GM19438 (cell line): Measurements from ENCODE around the gene SLC35F3.
"Not testable (repeated sequence)": the region's sequence is repeated elsewhere in the genome, so short reads cannot be mapped to it uniquely, and the experiment has no call there.

ENCODE experiments used
- ATAC-seq: cut with Tn5 transposase; IDR thresholded peaks from one replicate; pipeline ENCODE4 v1.9.1; 2021; ENCODE audit warnings: low read depth; ENCODE audit not compliant: unreplicated experiment

Gene SLC35F3

DNA sequence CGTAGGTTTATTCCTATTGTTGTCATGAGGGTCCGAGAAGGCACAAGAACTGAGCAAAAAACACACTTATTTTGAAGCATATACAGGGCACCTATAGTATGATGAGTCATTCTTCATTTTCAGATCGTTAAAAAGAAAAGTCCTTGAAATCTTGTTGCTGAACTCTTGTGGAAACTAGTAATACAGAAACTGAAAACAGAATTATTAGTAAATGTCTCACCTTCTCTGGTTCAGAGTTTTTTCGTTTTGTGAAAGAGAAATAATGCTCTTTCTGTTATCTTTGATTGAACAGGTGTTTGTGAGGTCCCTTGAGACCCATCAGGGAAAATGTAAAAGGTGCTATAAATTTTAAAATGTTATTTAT lies 366.7 kb downstream of the SLC35F3 start:
- peak; percentile 95 for ATAC-seq

DNA sequence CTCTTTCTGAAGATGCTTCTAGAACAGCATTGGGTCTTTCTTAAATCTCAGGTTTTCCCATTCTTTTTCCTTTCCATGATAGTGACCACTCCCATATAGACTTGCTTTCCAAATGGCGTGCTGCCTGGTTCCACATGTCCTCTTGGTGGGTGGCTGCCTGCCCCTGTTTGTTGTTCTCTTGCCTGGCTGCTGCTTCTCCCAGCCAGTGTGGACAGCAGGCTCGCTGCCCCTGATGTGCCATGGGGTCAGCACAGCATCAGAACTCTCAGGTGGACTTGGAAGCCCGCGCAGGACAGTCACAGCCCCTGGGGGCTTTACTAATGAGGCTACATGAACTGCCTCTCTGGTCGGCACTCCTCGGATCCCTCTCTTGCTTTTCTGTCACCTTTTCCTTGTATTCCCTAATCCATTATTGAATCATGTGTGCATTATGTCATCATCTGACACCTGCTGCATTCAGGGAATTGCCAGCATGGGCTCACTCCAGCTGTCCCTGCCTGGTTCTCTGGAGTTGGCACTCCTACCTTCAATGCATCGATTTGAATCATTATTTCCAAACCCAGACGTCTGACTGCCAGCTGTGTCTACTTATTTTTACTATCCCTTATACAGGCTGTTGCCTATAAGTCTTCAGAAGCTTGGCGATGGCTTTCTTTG lies 368.3 kb downstream of the SLC35F3 start:
- no peak for ATAC-seq

DNA sequence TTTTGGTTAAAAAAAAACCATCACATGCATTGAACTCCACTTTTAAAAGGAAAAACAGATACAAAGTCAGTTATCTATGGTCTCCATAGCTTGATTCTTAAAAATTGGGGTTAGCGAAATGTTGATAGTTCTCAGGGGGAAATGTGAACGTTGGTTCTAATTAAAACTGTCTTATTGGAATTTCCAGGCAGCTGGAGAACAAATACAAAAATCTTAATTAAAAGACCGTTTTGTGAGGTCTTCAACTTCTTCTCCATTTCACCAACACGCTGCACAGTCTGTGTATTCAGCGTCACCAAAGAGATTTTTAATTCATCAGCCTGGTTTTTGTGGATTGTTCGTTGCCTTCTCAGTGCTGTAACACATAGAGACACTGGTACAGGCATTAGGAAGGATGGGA lies 369.5 kb downstream of the SLC35F3 start:
- ATAC-seq: no peak

DNA sequence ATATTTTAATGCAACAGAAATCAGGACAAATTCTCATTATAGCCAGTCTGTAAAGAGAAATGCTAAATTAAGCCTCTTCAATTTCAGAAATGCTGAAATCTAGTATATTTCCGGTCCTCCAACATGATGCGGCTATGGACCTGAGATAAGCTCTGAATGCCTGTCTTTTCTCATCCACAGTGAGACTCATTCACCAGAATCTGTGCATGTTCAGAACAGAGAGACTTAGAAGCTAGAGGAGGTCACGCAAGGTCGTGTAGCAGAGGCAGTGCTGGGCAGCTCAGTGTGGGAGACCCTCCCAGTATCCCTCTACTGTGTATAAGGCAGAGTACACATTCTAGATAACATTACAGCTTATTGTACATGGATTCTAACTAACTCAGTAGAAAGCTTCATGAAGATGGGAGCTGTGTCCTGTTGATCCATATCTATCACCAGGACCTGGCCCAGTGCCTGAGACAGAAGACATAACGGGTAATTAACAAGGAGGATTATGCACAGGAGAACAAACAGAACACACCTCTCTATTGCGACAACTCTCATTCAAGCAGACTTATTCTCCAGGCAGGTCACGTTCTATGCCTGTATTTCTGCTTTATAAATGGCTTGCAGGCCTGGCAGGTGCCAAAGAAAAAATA lies 371.8 kb downstream of the SLC35F3 start:
- ATAC-seq: no peak

DNA sequence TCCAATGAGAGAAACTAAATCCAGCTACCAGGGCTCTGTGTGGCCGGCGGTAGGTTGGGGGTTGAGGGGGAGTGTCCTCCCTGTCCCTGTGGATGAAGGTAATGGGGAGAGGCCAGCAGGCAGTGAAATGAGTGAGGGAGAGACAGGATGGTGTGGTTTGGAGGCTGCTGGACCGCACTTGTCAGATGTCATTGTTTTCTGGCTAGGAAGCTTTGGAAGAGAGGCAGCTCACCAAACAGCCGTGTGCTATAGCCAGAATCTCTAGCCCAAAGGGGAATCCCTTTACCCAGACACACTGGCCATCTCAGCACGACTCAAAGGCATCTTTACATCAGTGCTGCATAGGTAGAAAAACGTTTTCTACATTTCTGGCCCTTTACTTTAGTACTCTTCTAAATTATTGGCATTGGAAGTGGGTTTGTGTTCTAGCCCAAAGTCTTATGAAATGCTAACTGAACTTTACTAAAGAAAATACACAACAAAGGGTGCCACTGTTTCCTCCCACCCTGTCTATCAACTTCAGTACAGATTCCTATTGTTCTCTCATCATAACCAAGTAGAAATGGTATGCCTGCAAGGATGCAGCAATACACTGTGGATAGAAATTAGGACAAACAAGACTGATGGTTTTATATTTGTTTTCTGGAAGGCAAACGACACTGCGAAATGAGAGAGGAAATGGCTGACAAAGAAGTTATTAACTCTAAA lies 372.8 kb downstream of the SLC35F3 start:
- no peak for ATAC-seq

DNA sequence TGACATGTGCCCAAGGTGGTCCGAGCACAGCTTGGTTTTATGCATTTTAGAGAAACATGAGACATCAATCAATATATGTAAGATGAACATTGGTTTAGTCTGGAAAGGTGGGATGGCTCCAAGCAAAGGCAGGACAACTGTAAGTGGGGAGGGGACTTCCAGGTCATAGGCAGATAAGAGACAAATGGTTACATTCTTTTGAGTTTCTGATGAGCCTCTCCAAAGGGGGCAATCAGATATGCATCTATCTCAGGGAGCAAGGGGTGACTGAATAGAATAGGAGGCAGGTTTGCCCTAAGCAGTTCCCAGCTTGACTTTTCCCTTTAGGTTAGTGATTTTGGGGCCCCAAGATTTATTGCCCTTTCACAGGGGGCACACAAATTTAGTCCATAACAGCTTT lies 374.5 kb downstream of the SLC35F3 start:
- no peak for ATAC-seq

DNA sequence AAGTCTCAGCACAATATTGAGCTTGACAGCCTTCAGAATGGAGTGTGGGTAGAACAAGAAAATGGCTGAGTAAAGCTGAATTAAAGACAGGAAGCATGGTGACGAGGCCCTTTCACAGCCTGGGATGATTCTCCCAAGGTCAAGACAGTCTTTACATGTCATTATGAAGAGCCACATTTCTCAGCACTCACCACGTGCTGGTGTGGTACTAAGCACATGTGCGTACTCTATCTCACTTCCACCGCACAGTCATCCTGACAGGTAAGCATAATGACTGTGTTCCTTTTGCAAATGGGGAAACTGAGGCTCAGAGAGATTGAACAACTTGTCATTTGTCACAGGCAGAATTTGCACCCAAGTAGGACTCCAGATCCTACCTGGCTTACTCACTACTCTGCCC lies 376.0 kb downstream of the SLC35F3 start:
- no peak for ATAC-seq

DNA sequence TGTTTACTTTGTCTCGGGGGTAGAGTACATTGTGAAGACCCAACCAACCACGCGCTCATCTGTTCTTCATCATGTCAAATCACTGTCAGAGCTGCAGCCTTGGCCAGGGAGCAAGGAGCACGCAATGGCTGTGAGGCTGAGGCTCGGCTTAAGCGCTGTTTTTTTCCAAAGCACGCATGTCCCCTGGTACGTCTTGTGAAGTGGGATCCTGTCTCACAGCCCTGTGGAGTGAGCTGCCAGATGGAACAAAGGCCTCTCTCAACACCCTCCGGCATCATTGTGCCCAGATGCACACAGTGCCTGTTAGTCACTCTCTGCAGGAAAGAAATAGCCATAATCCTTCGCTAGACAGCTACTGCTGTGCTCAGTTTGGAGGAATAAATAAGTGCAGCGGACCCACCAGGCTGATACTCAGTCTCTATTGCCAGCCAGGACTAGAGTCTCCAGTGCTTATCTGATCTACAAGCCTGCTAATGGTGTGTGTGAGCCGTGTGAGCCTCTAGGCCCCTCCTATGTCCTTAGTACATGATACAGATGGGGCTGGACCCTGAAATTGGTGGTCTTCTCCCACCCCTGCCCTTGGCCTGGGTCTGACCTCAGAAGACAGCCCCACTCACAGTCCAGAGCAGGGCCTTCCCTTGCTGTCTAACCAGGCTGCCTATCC lies 377.5 kb downstream of the SLC35F3 start:
- ATAC-seq: no peak

DNA sequence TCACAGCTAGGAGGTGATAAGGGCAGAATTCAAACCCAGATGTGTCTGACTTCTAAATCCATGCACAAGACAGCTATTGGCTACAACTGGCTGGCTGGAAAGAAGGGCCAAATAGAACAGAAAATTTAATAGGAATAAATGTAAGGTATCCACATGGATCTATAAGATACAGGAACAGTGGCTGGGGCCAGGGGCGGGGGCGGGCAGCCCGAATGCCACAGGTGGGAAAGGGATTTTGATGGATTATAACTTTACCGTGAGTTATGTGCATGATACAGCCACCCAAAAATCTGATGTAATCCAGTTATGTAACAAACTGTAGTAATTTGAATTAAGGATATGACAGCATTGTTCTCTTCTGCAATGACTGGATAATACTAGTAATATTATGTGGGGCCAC lies 381.7 kb downstream of the SLC35F3 start:
- ATAC-seq: no peak

DNA sequence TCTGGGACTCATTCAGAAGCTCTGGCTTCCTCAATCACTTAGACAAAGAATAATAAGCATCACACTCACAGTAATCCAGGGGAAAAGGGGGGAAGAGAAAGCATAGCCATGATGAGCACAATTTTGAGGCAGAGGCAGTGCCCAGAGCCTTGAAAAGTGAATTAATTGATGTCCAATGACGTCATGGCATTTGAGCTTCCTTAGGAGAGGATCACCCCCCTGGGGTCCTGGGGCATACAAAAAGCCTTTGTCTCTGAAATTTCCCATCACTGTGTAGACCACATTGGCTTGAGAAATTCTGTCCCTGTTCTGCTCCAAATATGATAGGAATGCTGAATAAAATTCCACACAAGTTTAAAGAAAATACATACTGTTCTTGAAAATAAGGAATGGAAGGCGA lies 384.5 kb downstream of the SLC35F3 start:
- no peak for ATAC-seq

DNA sequence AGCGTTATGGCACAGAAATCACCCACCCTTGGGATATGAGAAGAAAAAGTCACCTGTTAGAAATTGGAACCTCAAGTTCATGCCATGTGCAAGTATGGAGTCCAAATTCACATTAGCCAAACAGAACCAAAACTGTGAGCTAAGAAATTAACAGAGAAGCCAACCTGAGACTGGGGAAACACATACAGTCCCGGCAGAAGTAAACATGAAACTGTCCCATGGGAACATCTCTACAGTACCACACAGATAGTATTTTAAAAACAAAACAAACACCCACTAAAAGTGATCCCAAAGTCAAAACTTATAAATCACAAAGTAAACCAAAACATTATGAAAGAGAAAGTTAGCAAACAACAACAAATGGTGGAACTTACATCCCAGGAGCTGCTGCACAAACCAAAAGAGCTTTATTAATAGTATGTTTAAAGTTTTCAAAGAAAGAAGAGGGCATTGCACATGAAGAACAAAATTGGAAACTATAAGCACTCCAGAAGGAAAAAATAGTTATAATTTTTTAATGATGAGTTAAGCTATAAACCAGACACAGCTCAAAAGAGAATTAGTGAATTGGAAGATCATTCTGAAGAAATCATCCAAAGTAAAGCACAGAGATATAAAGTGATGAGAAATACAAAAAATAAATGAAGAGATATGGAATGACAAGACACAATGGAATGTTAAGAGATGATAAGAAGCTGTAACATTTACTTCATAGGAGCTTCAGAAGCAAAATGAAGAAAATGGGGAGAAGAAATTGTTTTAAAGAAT lies 385.2 kb downstream of the SLC35F3 start:
- ATAC-seq: no peak

DNA sequence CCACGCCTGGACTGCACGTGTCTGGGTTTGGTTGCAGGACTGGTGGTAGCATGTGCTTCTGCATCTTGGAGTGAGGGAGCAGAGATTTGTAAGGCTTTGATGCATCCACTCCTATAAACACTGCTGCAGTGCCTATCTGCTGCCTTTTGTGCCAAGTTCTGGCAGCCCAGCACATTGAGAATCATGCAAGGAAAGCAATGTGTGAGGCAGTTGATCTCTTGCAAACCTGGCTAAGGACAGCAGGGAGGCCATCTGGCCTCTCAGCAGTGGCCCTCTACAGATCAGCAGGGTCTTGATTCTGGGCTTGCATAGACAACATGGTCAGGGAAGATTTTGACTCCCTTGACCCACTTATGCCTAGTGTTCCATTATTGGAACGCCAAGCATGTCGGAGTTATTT lies 387.5 kb downstream of the SLC35F3 start:
- ATAC-seq: no peak

DNA sequence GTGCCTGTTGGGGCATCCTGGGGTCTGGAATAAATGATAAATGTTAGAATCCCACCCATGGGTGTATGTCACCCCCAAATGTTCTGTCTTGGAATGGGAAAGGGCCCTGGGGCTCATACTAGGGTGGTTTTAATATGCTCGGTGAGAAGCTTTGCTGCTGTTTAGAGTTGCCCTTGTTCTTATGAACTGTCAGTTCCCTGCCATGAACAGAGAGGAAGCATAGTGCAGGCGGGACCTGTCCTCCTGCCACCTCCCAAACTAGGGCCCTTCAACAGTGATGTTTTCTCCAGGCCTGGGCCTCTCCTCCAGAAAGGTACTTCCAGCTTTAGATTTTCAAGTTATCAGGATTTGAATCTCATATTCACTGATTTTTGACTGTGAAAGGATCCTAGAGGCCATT lies 388.1 kb downstream of the SLC35F3 start:
- no peak for ATAC-seq

DNA sequence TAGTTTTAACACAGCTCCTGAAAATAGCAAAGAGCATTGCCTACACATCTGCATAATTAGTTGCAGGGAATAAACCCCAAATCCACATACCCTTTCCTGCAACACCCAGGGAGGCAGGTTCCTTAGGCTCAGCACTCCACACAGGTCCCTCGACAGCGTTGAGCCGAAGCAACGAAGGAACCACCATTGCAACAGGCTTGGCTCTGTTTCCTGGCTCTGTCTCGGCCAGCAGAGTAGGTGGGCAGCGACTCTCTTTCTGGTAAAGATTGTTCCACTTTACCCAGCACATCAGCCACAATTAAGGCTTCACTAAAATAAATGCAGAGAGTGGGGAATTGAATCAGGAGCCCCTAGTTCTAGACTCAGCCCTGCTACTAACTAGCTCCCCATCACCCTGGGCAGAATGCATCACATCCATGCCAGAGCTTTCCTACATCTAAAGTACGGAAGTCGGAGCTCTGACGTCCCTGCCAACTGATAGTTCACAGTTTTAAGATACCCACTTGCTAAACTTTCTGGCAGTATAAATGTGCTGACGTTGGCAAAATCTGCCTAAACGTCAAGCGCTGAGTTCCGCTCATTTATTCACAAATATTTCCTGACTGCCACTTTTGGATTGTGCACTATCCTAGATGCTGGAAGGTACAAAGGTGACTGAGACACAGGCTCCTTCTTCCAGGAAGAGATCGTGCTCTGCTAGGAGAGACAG lies 389.8 kb downstream of the SLC35F3 start:
- no peak for ATAC-seq

DNA sequence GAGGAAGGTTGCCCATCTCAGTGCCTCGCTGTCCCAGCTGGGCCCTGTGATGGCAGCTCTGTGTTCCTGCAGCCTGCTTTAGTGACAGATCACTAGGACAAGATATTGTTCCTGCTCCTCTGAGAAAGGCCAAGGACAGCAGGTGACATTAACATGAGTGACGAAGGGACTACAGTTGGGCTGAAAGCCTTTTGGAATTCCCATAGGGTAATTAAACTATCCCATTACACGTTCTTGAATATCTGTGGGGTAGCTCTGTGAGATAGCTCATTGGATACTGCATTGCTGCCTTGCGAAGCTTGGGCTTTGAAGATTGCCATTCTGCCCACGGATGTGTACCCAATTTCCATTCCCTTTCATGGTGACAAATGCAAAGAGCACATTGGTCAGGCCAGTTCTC lies 390.6 kb downstream of the SLC35F3 start:
- no peak for ATAC-seq

DNA sequence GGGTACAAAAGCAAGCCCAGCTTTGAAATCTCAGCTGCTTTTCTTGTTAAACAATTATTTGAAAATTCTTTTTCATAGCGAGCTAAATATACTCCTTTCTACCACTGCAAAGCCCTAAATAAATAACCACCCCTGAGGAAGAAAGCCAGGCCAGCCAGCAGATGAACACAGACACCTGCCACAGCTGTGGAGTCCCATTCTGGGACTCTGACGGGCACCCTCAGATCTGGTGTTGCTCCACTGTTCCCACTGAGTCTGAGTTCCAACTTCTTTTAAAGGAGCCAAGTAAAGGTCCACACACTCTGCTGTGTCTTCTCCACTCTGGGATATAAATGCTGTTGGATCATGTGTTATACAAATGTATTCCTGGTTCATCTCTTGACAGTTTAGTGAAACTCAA lies 391.1 kb downstream of the SLC35F3 start:
- no peak for ATAC-seq

DNA sequence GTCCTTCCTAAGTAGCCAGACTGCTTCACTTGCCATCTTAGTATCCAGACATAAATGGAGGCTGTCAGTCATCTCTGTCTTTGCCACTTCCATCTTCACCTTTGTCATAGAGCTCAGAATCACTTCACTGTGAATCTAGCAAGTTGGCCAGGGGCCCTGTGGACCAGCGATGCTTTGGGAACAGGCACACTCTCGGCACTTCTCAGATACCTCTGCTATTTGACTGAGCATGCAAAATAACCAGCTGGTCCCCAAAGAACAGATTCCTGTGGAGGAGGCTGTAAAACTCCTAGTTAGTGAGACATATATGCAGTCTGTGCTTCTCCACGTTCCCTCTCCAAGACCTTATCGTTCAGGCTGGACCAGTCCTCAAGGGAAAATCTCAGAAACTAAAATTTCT lies 392.0 kb downstream of the SLC35F3 start:
- no peak for ATAC-seq

DNA sequence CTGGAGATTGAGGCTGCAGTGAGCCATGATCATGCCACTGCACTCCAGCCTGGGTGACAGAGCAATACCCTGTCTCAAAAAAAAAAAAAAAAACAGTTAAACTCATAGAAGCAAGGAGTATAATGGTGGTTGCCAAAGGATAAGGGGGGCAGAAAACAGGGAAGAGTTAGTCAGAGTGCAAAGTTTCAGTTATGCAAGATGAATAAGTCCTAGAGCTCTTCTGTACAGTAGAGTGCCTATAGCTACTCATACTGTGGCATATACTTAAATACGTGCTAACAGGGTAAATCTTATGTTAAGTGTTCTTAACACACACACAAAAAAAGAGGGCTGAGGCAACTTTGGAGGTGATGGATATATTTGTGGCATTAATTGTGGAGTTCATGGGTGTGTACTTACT lies 393.2 kb downstream of the SLC35F3 start:
- no peak for ATAC-seq

DNA sequence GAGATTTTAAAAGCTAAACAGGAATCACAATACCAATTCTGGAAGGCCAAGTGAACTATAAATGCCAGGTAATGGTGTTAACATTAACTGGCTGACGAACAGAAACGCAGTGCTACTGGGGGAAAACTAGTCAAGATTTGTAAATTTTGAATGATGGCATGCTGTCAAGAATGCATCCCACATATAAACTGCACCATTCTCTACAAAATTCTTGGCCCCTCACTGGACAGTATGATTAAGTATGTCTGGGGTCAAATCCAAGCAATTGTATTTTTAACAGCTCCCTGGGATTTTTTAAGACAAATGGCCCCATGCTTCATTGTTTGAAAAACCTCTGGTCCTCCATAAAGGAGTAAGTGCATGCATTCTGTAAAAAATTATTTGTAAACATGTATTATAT lies 395.6 kb downstream of the SLC35F3 start:
- ATAC-seq: no peak

DNA sequence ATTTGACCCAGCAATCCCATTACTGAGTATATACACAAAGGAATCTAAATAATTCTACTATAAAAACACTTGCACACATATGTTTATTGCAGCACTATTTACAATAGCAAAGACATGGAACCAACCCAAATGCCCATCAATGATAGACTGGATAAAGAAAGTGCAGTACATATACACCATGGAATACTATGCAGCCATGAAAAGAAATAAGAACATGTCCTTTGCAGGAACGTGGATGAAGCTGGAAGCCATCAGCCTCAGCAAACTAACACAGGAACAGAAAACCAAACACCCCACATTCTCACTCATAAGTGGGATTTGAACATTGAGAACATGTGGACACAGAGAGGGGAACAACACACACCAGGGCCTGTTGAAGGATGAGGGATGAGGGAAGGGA lies 397.2 kb downstream of the SLC35F3 start:
- ATAC-seq: not testable (repeated sequence)
